Measurements from ENCODE around the gene SCFD1.
A peak's percentile ranks its signal among the peaks of the same experiment; 100 is the strongest.
"Not testable (repeated sequence)": the region's sequence is repeated elsewhere in the genome, so short reads cannot be mapped to it uniquely, and the experiment has no call there.

Gene SCFD1

DNA sequence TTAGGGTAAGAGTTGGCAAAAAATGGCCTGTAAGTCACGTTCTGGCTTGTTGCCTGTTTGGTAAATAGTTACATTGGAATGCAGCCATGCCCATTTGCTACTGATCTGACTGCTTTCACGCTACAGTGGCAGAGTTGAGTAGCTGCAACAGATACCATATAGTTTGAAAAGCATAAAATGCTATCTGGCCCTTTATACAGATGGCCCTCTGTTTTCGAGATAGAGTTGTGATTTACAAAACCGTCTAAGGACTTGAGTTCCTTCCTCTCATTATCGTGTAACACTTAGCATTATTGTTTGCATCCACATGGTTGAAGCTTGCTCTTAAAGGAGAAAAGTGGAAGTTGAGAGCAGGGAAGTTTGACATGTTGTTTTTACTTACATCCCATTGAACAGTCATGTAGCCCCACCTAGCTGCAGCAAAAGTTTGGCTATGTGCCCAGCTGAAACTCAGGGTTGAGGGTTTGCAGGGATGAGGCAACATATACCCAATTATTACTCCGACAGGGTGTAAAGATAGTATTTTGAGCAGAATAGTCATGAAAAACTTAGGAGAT lies 11.3 kb upstream of the SCFD1 start:
- DNase-seq, result no peak

GRCh38 chr14:30614155-30614554 lies 8.0 kb upstream of the SCFD1 start:
- no peak for DNase-seq

DNA sequence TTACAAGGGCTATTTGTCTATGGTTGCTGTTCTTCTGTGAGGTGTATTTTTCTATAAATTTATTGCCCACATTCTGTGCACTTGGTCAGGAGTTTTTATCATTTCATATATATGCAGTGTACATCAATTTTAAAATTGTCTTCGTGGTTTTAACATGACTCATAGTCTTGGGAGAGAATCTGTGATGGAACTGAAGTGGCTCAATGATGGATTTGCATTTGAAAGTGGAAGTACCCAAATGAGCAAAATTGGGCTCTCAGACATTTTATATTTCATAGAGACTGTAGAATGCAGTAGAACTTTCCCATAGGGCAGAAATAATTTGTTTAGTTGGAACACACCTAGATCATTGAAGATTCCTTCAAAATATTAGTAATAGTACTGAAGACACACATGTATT lies 1.9 kb upstream of the SCFD1 start:
- DNase-seq, result no peak

DNA sequence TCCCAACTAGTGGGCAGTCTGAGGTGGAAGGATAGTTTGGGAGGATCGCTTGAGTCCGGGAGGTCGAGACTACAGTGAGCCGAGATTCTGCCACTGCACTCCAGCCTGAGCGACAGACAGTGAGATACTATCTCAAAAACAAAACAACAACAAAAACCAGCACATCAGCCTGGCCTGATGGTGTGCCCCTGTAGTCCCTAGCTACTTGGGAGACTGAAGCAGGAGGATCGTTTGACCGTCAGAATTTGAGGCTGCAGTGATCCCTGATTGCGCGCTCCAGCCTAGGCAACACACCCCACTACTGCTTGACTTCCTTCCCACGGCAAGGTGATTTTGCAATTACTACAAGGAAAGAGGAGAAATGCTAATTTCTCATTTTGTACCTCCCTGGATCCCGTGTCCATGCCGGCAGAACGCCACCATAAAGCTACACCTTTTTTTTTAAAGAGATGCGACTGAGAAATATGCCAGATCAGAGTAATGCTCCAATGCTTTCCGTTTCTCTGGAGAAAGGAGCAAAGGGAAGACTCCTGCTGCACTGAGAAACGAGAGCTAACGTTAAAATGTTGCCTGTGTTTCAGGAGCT lies 672 bp upstream of the SCFD1 start:
- no peak for DNase-seq

- DNase-seq, result no peak
Measured at GRCh38 chr14:30623412-30624131, 1.5 kb downstream of the SCFD1 start.

- DNase-seq, result no peak
Measured at GRCh38 chr14:30624132-30624423, 2.0 kb downstream of the SCFD1 start.

DNA sequence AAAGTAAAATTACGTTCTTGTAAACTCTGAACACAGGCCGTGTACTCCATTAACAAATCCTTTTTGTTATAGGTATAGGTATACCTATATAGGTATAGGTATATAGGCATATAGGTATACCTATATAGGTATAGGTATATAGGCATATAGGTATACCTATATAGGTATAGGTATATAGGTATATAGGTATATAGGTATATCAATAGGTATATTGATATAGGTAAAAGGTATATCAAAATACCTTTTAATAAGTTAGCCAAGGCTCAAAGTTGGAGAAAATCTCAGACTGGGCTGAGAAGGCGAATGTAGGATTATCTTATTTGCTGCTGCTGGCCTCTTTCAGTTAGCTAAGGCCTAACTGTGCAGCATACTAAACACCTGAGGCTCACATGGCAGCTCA lies 3.4 kb downstream of the SCFD1 start:
- no peak for DNase-seq

GRCh38 chr14:30629432-30629831 lies 7.3 kb downstream of the SCFD1 start:
- DNase-seq, result not testable (repeated sequence)

DNA sequence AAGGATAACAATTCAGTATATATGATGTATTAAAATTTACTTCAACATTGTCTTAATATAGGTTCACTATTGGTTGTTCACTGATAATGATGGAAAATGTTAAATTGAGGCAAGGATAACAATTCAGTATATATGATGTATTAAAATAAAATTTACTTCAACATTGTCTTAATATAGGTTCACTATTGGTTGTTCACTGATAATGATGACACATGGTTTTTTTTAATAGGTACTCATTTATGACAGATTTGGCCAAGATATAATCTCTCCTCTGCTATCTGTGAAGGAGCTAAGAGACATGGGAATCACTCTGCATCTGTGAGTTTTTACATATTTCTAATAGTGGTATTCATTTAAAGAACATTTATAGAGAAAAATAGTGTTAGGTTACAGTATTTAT lies 8.1 kb downstream of the SCFD1 start:
- DNase-seq, result no peak

DNA sequence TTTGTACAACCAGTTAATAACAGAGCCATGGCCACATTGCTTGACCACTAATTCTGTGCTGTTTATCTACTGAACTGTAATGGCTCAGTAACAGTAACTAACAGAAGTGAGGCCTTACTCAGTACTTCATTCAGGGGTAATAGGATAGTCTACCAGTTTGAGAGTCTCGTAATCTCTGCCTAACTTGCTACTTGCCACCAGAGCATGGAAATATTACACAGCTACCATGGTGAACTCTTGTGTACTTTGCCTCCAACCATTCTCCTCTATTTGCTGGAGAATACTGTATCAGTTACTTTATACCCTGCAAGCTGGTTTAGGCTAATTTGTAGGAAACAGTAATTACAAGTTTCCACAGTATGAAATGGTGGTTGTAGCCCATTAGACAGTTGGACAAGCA lies 10.6 kb downstream of the SCFD1 start:
- DNase-seq, result no peak

- DNase-seq, result no peak
Measured at GRCh38 chr14:30638926-30639325, 16.8 kb downstream of the SCFD1 start.

DNA sequence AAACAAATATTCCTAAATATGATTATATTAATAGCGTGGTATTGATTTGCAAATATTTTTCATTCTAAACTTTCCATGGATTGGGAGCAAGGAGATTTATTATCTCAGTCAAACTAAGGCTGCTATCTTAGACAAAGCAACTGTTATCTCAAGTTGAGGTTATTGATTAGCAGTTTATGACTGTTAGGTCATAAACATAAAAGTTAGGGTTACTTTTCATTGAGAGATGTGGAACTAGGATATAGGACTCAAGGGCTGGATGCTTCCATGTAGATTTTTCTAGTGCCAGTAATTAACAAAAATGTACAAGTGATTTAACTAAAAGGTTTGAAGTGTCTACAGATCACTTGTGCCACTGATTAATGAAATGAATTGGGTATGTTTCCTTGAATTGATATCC lies 19.1 kb downstream of the SCFD1 start:
- DNase-seq, result no peak

DNA sequence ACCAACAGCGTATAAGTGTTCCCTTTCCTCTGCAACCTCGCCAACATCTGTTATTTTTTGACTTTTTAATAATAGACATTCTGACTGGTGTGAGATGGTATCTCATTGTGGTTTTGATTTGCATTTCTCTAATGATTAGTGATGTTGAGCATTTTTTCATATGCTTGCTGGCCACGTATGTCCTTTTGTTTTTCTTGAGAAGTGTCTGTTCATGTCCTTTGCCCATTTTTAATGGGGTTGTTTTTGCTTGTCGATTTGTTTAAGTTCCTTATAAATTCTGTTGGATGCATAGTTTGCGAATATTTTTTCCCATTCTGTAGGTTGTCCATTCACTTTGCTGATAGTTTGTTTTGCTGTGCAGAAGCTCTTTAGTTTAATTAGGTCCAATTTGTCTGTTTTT lies 22.3 kb downstream of the SCFD1 start:
- DNase-seq, result not testable (repeated sequence)

GRCh38 chr14:30645600-30645999 lies 23.5 kb downstream of the SCFD1 start:
- DNase-seq, result no peak

DNA sequence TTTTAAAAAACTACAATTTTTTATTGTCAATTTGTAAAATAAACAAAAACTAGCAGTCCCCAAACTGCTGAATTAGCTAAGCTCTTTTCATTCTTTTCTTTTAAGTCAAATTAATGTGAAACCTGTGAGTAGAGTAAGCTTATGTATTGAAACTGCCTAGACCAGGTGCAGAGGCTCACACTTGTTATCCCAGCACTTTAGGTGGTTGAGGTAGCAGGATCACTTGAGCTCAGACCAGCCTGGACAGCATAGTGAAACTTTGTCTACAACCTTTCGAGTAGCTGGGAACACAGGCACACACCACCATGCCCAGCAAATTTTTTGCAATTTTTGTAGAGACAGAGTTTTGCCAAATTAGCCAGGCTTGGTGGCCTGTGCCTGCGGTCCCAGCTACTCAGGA lies 26.4 kb downstream of the SCFD1 start:
- no peak for DNase-seq

DNA sequence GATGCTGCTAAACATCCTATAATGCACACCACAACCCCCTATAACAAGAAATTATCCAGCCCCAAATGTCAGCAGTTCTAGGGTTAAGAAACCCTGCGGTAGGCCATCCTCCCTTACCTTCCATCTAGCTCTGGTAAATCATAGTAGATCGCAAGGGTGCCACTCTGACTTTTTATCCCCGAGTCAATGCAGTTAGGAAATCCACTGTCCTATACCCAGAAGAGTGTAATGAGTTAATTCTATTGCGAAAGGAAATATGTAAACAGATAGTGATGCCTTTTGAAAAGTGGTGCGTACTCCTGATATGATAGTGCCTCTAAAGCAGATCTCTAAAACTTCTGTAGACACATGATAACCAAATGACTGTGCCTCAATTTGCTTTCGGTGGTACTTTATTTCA lies 29.8 kb downstream of the SCFD1 start:
- no peak for DNase-seq

GRCh38 chr14:30655124-30655523 lies 33.0 kb downstream of the SCFD1 start:
- no peak for DNase-seq

- no peak for DNase-seq
Measured at GRCh38 chr14:30655658-30656057, 33.5 kb downstream of the SCFD1 start.

DNA sequence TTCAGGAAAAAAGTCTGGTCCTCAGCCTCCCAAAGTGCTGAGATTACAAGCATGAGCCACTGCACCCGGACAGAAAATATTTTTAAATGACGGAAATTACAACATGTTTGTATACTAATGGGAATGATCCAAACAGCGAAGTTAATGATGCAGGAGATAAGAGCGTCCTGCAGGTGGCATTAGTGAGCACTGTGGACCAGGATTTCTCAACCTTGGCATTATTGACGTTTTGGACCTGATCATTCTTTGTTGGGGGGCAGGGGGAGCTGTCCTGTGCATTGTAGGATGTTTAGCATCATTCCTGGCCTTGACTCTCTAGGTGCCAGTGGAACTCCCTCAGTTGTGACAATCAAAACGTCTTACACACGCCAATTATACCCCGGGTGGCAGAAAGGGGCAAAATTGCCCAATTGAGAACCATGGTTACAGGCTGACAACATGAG lies 34.1 kb downstream of the SCFD1 start:
- peak in 1 of 2 experiments; percentile 11 for DNase-seq

DNA sequence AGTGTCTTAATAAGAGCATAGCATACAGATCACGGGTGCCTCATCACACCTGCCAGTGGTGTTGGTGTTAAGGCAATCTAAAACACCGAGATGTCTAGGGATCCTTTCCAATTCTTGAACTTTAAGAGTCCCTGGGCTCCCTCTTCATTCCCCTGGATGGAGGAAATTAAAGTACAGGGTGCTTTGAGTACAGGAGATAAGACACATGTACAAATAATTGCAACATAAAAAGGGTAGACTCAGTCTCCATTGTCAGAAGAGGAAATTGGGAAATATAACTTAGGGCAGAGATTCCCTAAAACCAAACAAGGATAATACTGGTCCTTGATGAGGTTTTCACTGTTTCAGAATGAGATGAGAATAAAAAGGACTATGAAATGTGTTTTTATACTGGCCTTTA lies 34.9 kb downstream of the SCFD1 start:
- no peak for DNase-seq

DNA sequence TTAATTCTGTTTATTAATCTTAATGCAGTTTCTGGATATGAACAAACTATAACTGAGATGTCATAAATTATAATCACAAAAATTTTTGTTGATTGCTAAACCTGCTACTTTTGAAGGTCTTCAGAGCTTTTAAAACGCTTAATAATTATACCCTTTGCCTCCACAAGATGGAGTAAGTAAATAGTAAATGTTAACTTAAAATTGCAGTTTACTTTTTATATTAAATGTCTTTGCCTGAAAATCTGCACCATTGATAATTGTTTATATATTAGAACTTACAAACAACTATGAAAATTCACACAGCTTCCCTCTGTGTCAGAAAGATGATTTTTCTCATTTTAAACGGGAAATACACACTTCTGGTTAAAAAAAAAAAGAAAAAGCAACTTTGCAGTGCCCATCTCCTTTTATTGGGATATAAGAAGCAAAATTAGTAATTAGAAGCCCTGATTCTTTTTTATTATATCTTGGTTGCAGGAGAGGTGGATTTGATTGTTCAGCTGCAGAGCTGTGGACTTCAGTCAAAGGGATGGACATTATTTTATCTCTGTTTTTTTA lies 35.6 kb downstream of the SCFD1 start:
- DNase-seq, result no peak

DNA sequence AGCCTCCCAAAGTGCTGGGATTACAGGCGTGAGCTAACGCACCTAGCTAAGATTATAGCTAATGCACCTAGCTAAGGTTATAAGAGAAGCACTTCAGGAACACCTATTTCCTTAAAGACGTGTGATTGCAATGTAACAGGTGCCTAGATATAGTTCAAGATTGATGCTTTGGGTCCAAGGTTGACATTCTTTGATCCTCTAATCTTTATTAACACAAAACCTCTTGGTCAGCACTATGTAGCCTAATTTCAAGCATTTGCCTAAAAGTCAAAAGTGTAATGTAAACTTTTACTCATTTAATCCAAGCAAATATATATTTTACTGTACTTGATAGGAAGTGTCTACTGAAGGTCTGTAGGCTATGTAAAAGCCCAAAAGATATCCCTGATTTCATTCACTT lies 36.5 kb downstream of the SCFD1 start:
- no peak for DNase-seq

- no peak for DNase-seq
Measured at GRCh38 chr14:30669594-30669993, 47.5 kb downstream of the SCFD1 start.

DNA sequence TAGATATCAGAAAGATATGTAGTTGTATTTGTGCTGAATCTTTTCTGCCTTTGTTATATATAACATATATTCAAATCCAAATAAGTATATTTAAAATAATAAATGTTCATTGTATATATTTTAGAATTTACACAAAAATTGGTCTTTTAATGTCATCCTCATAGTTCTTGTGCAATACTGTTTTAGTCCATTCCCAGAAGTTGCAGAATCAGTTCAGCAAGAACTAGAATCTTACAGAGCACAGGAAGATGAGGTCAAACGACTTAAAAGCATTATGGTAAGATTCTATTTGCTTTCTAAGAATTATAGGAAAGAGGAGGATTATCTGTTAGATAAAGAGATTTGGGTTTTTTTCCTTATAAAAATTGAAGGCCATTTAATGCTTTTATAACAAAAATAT lies 51.0 kb downstream of the SCFD1 start:
- no peak for DNase-seq
